Thoracic aorta (tissue), 2 donors: ENCODE measurements around the gene AHDC1. TPM values are rescaled to one million over a fixed set of nuclear protein-coding genes. Genes with fewer than 3 reads are reported as not detected.

Experiments used
- ATAC-seq: fragments of 150-250 bp; one replicate; pipeline ENCODE4 v1.8.0; 2017; ENCODE audit warnings: low read depth; ENCODE audit not compliant: insufficient number of reproducible peaks, low FRiP score
- DNase-seq: peaks from one replicate; pipeline ENCODE4 v3.0.0-alpha.2; 2020; ENCODE audit warnings: low spot score
- H3K27ac ChIP-seq, 2 donors: fragments of 200-600 bp; sonication (generic); 1 replicate in 1 of 2; 2 replicates in 1 of 2; pipeline ENCODE4 v1.5.1; 2016; ENCODE audit warnings: mild to moderate bottlenecking in 2 of 2, moderate library complexity in 2 of 2
- H3K27me3 ChIP-seq: fragments of 200-600 bp; sonication (generic); replicated peaks from 2 replicates; pipeline ENCODE4 v1.6.0; 2016; ENCODE audit warnings: mild to moderate bottlenecking; ENCODE audit not compliant: insufficient read depth
- H3K36me3 ChIP-seq: fragments of 200-600 bp; sonication (generic); one replicate; pipeline ENCODE4 v1.5.1; 2016
- H3K4me1 ChIP-seq, 2 donors: fragments of 200-600 bp; sonication (generic); 1 replicate in 1 of 2; 2 replicates in 1 of 2; pipeline versions ENCODE4 v1.5.1 to v1.6.0; 2016; ENCODE audit warnings: low read depth in 2 of 2, mild to moderate bottlenecking in 1 of 2; ENCODE audit not compliant: control insufficient read depth in 1 of 2
- H3K4me3 ChIP-seq: fragments of 200-600 bp; sonication (generic); 2 replicates; pipeline ENCODE4 v1.5.1; 2016; ENCODE audit warnings: mild to moderate bottlenecking
- H3K9me3 ChIP-seq: fragments of 200-600 bp; sonication (generic); 2 replicates; pipeline ENCODE4 v1.5.1; 2016
- CTCF ChIP-seq: fragments of 200-600 bp; sonication (generic); IDR thresholded peaks from one replicate; pipeline ENCODE4 v1.5.1; 2019; ENCODE audit warnings: antibody characterized with exemption
- total RNA-seq, 2 donors: library from RNA; depleted of rRNA; stranded (reverse); fragments of >200 nt; gene quantifications; one replicate each; pipeline versions ENCODE4 v1.1.0 to v1.2.3, GENCODE V29; 2016

The AHDC1 gene
- total RNA-seq, 2 donors from 2014 or later, result 38.3 to 55.4 TPM

GRCh38 chr1:27570784-27571183 is 33.2 kb downstream of the AHDC1 start:
- H3K36me3 ChIP-seq, result no peaks in the 10 kb centered on the region
- peak overlapping the region; percentile 94 to 97 for H3K27ac ChIP-seq
- no peaks in the 10 kb centered on the region for H3K9me3 ChIP-seq
- H3K4me1 ChIP-seq, result peaks cover 72 to 91% of the 10 kb centered on the region in 2 donors
- ATAC-seq (no peak), DNase-seq (no peak)
- no peak overlapping the region for H3K4me3 ChIP-seq
- H3K27me3 ChIP-seq, result no peaks in the 10 kb centered on the region
- no peak for TF ChIP-seq CTCF

- H3K9me3 ChIP-seq, result no peaks in the 10 kb centered on the region
- no peak for TF ChIP-seq CTCF
- ATAC-seq (no peak), DNase-seq (no peak)
- H3K27me3 ChIP-seq, result no peaks in the 10 kb centered on the region
- H3K4me3 ChIP-seq, result no peak overlapping the region
- no peaks in the 10 kb centered on the region for H3K36me3 ChIP-seq
- H3K4me1 ChIP-seq, result peaks cover 75 to 96% of the 10 kb centered on the region in 2 donors
- peak overlapping the region; percentile 94 to 97 for H3K27ac ChIP-seq
Observed at GRCh38 chr1:27570356-27570755, 33.6 kb downstream of the AHDC1 start.

- Histone ChIP-seq H3K27me3 (no peaks in the 10 kb centered on the region), H3K27ac (peak overlapping the region; percentile 94 to 97), H3K36me3 (no peaks in the 10 kb centered on the region), H3K4me1 (peaks cover 82 to 97% of the 10 kb centered on the region in 2 donors), H3K4me3 (no peak overlapping the region), H3K9me3 (no peaks in the 10 kb centered on the region)
- no peak for ATAC-seq
- no peak for DNase-seq
- TF ChIP-seq CTCF, result no peak
Observed at GRCh38 chr1:27569506-27570291, 34.2 kb downstream of the AHDC1 start.

GRCh38 chr1:27569088-27569460 is 34.9 kb downstream of the AHDC1 start:
- peak overlapping the region; percentile 70 for H3K4me3 ChIP-seq
- no peaks in the 10 kb centered on the region for H3K27me3 ChIP-seq
- H3K36me3 ChIP-seq, result no peaks in the 10 kb centered on the region
- peak overlapping the region; percentile 94 to 97 for H3K27ac ChIP-seq
- H3K9me3 ChIP-seq, result no peaks in the 10 kb centered on the region
- peak; percentile 30 for ATAC-seq
- TF ChIP-seq CTCF, result no peak
- DNase-seq, result no peak
- H3K4me1 ChIP-seq, result peaks cover 82 to 97% of the 10 kb centered on the region in 2 donors

- H3K36me3 ChIP-seq, result no peaks in the 10 kb centered on the region
- no peaks in the 10 kb centered on the region for H3K9me3 ChIP-seq
- DNase-seq, result peak; percentile 75
- peak; percentile 54 for ATAC-seq
- peak overlapping the region; percentile 70 for H3K4me3 ChIP-seq
- peak; percentile 64 for TF ChIP-seq CTCF
- peak overlapping the region; percentile 94 to 97 for H3K27ac ChIP-seq
- H3K27me3 ChIP-seq, result no peaks in the 10 kb centered on the region
- peaks cover 82 to 97% of the 10 kb centered on the region in 2 donors for H3K4me1 ChIP-seq
Observed at GRCh38 chr1:27568300-27569087, 35.5 kb downstream of the AHDC1 start.
